NOMO-1 treated with DMSO at 0.1 percent for 48 hours (cell line): Measurements from ENCODE around the gene LARGE1.
"Not testable (repeated sequence)": the region's sequence is repeated elsewhere in the genome, so short reads cannot be mapped to it uniquely, and the experiment has no call there.

Experiments
- DNase-seq: peaks from one replicate; lab custom pipeline; 2025; ENCODE audit not compliant: unreplicated experiment; lab: John Stamatoyannopoulos, UW

Gene LARGE1

GRCh38 chr22:33496112-33496511 is 424.2 kb downstream of the LARGE1 start:
- DNase-seq, result no peak

GRCh38 chr22:33493476-33494205 is 426.6 kb downstream of the LARGE1 start:
- no peak for DNase-seq

DNA sequence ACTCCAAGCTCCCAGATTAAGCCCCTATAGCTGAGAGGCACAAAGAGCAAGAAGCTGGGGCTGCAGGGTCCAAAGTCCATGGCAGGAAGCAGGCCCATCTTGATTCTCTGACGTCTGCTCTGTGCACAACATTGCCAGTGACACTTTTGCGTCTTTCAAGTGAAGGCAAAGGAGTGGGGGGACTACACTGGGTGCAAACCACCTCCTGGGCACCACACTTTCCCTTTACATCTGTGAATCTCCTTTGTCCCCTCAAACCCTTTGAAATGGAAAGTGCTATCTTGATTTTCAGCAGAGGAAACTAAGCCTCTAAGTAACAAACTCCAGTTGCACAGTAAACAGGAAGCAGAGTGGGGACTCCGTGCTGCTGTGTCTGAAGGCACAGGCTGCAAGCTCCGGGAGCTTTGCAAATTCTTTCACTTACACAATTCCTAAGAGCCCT is 428.0 kb downstream of the LARGE1 start:
- no peak for DNase-seq

DNA sequence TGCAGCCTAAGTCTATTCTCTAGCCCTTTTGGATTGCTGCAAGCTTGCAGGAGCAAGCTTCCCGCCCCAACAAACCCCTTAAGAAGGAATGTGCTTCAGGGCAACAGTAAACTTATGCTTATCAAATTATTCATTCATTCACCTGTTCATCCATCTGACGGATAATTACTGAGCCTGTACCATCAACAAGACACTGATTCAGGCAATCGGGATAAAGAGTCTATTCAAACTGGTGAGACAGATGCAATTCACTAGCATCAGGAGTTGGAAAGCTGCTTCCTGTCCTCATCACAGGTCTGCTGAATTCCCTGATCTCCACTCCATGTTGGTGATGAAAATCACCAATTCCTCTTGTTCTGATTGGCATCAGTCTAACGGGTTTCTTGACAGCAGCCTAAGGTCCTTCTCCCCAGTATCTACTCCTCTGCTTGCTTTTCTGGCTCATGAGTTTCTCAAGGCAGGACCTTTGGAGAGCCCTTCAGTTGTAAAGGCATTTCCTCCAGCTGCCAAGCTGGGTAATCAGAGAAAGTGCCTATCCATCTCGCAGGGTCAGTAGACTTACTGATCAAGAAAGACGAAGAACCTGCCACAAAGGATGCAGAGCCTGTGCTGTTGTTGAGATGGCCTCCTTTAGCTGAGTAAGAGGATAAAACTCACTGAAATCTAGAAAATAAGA is 433.1 kb downstream of the LARGE1 start:
- DNase-seq, result no peak

GRCh38 chr22:33481550-33481949 is 438.7 kb downstream of the LARGE1 start:
- no peak for DNase-seq

DNA sequence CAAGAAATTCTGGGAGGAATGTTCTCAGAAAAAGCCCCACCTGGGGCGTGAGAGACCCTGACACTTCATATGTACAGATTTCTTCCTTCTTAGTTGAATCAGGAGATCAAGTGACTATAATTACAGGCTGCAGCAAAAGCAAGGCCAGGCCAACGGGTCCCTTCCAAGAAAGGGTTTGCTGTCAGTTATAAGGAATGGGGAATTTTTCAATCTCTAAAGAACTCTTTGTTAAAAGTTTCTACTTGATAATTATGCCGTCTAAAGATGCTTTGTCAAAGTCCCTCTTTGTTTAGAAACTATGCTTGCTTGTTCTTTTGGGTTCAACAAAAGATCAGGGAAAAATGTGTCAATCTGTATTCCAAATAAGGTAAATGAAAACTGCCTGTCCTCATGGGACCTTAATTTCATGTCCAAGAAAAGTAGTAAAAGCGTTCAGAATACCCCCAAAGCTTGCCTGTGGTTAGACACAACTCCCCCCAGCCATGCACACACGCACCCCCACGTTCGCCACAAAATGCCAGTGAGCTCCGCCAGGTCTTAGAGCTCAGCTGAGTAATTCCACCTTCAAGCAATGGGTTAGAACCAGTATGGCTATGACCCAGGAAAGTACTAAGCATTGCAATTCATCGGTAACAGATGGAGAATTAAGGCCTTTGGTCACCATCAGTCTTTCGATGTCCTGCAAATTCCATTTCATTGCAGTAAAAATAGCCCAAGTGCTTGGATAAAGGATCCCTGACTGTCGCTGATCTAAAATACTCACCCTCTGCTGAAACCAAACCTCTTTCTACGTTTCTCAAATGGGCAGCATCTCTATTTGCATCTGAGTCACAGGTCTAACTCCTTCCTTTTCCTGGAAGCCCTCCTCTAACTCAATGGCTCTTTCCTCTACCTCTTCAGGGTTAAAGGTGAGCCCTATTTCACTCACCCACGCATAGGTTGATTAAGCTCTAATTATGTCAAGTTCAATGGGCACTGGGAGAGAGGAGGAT is 442.9 kb downstream of the LARGE1 start:
- no peak for DNase-seq

- no peak for DNase-seq
Measured at GRCh38 chr22:33476716-33477115, 443.6 kb downstream of the LARGE1 start.

GRCh38 chr22:33476206-33476605 is 444.1 kb downstream of the LARGE1 start:
- DNase-seq, result no peak

DNA sequence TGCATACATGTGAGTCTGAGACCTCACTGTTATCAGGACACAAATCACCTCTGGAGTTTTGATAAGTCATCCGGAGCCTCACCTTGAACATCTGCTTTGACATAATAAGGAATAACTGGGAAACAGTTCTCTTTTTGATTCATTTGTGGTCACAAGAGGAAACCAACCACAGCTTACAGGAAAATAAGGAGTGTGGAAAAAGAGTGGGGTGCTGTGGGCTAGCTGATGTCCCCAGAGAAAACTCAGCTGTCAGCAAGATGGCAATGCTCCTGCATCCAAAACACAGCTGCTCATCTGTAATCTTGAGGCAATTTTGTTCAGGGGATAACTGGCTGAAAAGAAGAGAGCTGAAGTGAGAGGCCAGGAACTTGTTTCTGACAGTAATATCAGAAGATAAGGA is 445.7 kb downstream of the LARGE1 start:
- DNase-seq, result no peak

- no peak for DNase-seq
Measured at GRCh38 chr22:33472462-33473344, 447.6 kb downstream of the LARGE1 start.

DNA sequence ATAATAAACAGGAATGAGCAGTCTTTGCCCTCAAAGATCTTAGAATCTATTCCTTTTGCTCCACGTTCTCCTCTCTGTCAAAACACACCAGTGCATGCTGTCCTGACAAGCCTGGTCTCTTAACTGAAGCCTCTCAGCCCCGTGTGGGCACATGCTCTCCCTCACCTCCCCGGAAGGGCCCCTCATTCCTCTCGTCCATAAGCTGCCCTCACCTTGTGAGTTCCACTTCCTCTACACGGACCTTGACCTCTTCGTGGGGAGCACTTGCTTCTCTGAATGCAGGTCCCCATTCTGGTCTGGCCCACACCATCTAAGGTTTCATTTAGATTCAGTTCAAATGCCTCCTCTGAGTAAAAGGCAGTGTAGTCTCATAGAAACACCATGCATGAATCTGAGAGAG is 449.8 kb downstream of the LARGE1 start:
- no peak for DNase-seq

DNA sequence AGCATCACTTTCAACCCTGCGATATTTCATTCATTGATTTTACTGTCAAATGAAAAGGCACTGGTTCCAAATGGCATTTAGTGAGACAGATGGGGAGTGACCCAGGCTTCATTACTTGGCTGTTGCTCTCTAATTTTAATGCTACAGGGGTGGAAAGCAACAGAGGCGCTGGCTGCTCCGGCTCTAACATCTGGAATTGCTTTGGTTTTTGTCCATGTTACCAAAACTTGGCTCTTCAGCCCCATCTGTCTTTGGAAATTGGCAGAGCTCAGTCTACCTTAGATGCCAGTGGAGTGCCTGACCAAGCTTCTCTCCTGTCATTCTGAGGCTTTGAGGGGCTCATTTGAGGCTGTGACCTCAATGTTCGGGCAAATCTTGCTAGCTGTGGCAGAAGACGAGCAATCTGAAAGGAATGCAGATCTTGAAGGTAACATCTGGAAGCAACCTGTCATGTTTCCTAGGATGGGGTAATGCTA is 452.6 kb downstream of the LARGE1 start:
- DNase-seq, result no peak

DNA sequence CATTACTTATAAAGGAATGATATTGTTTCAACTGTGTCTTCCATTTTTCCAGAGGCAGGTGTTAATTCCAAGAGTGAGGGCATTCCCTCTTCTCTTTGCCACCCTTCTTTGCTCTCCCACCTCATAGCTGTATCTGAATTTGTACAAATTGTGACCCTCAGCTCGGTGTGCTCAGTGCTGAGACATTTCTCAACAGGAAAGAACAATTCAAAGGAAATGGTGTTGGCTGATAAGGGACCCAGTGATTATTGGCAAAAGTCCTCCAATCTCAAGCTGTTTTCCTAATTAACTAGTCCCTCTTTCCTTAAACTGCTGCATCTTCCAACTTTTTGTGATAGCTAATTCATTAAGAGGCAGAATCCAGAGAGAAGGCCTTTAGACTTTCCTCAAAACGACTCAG is 453.2 kb downstream of the LARGE1 start:
- DNase-seq, result no peak

GRCh38 chr22:33465554-33465953 is 454.7 kb downstream of the LARGE1 start:
- no peak for DNase-seq

- no peak for DNase-seq
Measured at GRCh38 chr22:33464698-33465097, 455.6 kb downstream of the LARGE1 start.

- no peak for DNase-seq
Measured at GRCh38 chr22:33461698-33462434, 458.4 kb downstream of the LARGE1 start.

- DNase-seq, result not testable (repeated sequence)
Measured at GRCh38 chr22:33461245-33461644, 459.0 kb downstream of the LARGE1 start.

GRCh38 chr22:33459137-33459536 is 461.1 kb downstream of the LARGE1 start:
- DNase-seq, result no peak

GRCh38 chr22:33456511-33456910 is 463.8 kb downstream of the LARGE1 start:
- no peak for DNase-seq

- DNase-seq, result no peak
Measured at GRCh38 chr22:33455036-33455435, 465.2 kb downstream of the LARGE1 start.
